Measurements from ENCODE around the gene OSBPL1A. TPM values are rescaled to one million over a fixed set of nuclear protein-coding genes. Genes with fewer than 3 reads are reported as not detected.

OSBPL1A gene
- total RNA-seq, 2 experiments from 2014 or later, result 2.9 to 3.4 TPM

- CTCF ChIA-PET, result interaction anchor here (1.5 kb wide), 1 partner anchor 19 kb away, joined by 3 read pairs; no protein-coding TSS in a partner anchor
- Mint-ChIP-seq H3K4me1 (no peaks in the 10 kb centered on the region), H3K9me3 (ENCODE audit: low read depth) (no peaks in the 10 kb centered on the region), H3K4me3 (no peak overlapping the region), H3K36me3 (ENCODE audit: low read depth) (no peaks in the 10 kb centered on the region), H3K27me3 (peaks cover 2% of the 10 kb centered on the region), H3K27ac (no peak overlapping the region)
- DNase-seq (no peak), ATAC-seq (no peak)
- POLR2A ChIA-PET, result no interaction called here
- intact Hi-C loops (cut with DNase I, micrococcal nuclease), result no loop called here
Observed at GRCh38 chr18:24196764-24197163, 200.9 kb downstream of the OSBPL1A start.

GRCh38 chr18:24195296-24196053 lies 202.1 kb downstream of the OSBPL1A start:
- Mint-ChIP-seq H3K4me3 (no peak overlapping the region), H3K27ac (no peak overlapping the region), H3K36me3 (ENCODE audit: low read depth) (no peaks in the 10 kb centered on the region), H3K4me1 (no peaks in the 10 kb centered on the region), H3K9me3 (ENCODE audit: low read depth) (no peaks in the 10 kb centered on the region), H3K27me3 (peaks cover 2% of the 10 kb centered on the region)
- intact Hi-C loops (cut with DNase I, micrococcal nuclease), result no loop called here
- CTCF ChIA-PET, result interaction anchor here (0.6 kb wide), 1 partner anchor 1236 kb away, joined by 3 read pairs; no protein-coding TSS in a partner anchor
- POLR2A ChIA-PET, result no interaction called here
- DNase-seq (no peak), ATAC-seq (no peak)

GRCh38 chr18:24190590-24190989 lies 207.0 kb downstream of the OSBPL1A start:
- no peaks in the 10 kb centered on the region for H3K4me1 Mint-ChIP-seq
- H3K9me3 Mint-ChIP-seq (ENCODE audit: low read depth), result no peaks in the 10 kb centered on the region
- POLR2A ChIA-PET, result interaction anchor here (0.7 kb wide), 1 partner anchor 331 kb away, joined by 3 read pairs; no protein-coding TSS in a partner anchor
- no peak for DNase-seq
- ATAC-seq, result no peak
- CTCF ChIA-PET, result interaction anchor here (5.9 kb wide), 1 partner anchor 13 kb away, joined by 40 read pairs; no protein-coding TSS in a partner anchor
- H3K27ac Mint-ChIP-seq, result no peak overlapping the region
- intact Hi-C loops (cut with DNase I, micrococcal nuclease), result no loop called here
- peaks cover 5% of the 10 kb centered on the region for H3K27me3 Mint-ChIP-seq
- no peak overlapping the region for H3K4me3 Mint-ChIP-seq
- no peaks in the 10 kb centered on the region for H3K36me3 Mint-ChIP-seq (ENCODE audit: low read depth)

- Mint-ChIP-seq H3K9me3 (ENCODE audit: low read depth) (no peaks in the 10 kb centered on the region), H3K36me3 (ENCODE audit: low read depth) (no peaks in the 10 kb centered on the region), H3K4me1 (no peaks in the 10 kb centered on the region), H3K27me3 (peaks cover 7% of the 10 kb centered on the region), H3K4me3 (no peak overlapping the region), H3K27ac (no peak overlapping the region)
- intact Hi-C loops (cut with DNase I, micrococcal nuclease), result no loop called here
- CTCF ChIA-PET, result interaction anchor here (0.6 to 5.9 kb wide), 3 partner anchors 12 to 1836 kb away, joined by 4 to 40 read pairs (median 5); no protein-coding TSS in a partner anchor
- ATAC-seq (no peak), DNase-seq (no peak)
- POLR2A ChIA-PET, result no interaction called here
Observed at GRCh38 chr18:24189664-24190346, 207.8 kb downstream of the OSBPL1A start.

GRCh38 chr18:24189007-24189528 lies 208.6 kb downstream of the OSBPL1A start:
- ATAC-seq (no peak), DNase-seq (no peak)
- Mint-ChIP-seq H3K4me1 (no peaks in the 10 kb centered on the region), H3K27ac (no peak overlapping the region), H3K9me3 (ENCODE audit: low read depth) (no peaks in the 10 kb centered on the region), H3K4me3 (no peak overlapping the region), H3K27me3 (peaks cover 7% of the 10 kb centered on the region), H3K36me3 (ENCODE audit: low read depth) (no peaks in the 10 kb centered on the region)
- ChIA-PET POLR2A (no interaction called here), CTCF (interaction anchor here (0.6 to 5.9 kb wide), 4 partner anchors 12 to 1837 kb away, joined by 3 to 40 read pairs (median 4); no protein-coding TSS in a partner anchor)
- intact Hi-C loops (cut with DNase I, micrococcal nuclease), result no loop called here

GRCh38 chr18:24188120-24188519 lies 209.5 kb downstream of the OSBPL1A start:
- intact Hi-C loops (cut with DNase I, micrococcal nuclease), result no loop called here

GRCh38 chr18:24187689-24188088 lies 209.9 kb downstream of the OSBPL1A start:
- no peaks in the 10 kb centered on the region for H3K9me3 Mint-ChIP-seq (ENCODE audit: low read depth)
- H3K4me3 Mint-ChIP-seq, result no peak overlapping the region
- H3K4me1 Mint-ChIP-seq, result no peaks in the 10 kb centered on the region
- no peaks in the 10 kb centered on the region for H3K36me3 Mint-ChIP-seq (ENCODE audit: low read depth)
- ATAC-seq (no peak), DNase-seq (no peak)
- intact Hi-C loops (cut with DNase I, micrococcal nuclease), result no loop called here
- ChIA-PET CTCF (interaction anchor here (0.6 to 5.9 kb wide), 5 partner anchors 10 to 539 kb away, joined by 3 to 40 read pairs (median 3); no protein-coding TSS in a partner anchor), POLR2A (no interaction called here)
- no peak overlapping the region for H3K27ac Mint-ChIP-seq
- H3K27me3 Mint-ChIP-seq, result peaks cover 7% of the 10 kb centered on the region

More at GRCh38 chr18:24188120-24188519, 209.5 kb downstream of the OSBPL1A start:
- Mint-ChIP-seq H3K27ac (no peak overlapping the region), H3K36me3 (ENCODE audit: low read depth) (no peaks in the 10 kb centered on the region), H3K4me3 (no peak overlapping the region), H3K4me1 (no peaks in the 10 kb centered on the region), H3K27me3 (peaks cover 7% of the 10 kb centered on the region), H3K9me3 (ENCODE audit: low read depth) (no peaks in the 10 kb centered on the region)
- ChIA-PET POLR2A (no interaction called here), CTCF (interaction anchor here (0.6 to 5.9 kb wide), 5 partner anchors 11 to 539 kb away, joined by 3 to 40 read pairs (median 3); no protein-coding TSS in a partner anchor)
- no peak for DNase-seq
- ATAC-seq, result no peak

- ATAC-seq (no peak), DNase-seq (no peak)
- POLR2A ChIA-PET, result no interaction called here
- Mint-ChIP-seq H3K4me1 (no peaks in the 10 kb centered on the region), H3K36me3 (ENCODE audit: low read depth) (no peaks in the 10 kb centered on the region), H3K4me3 (no peak overlapping the region), H3K9me3 (ENCODE audit: low read depth) (no peaks in the 10 kb centered on the region), H3K27me3 (peaks cover 5% of the 10 kb centered on the region), H3K27ac (no peak overlapping the region)
- CTCF ChIA-PET, result interaction anchor here (1.0 to 5.9 kb wide), 3 partner anchors 10 to 302 kb away, joined by 3 to 40 read pairs (median 4); no protein-coding TSS in a partner anchor
- intact Hi-C loops (cut with DNase I, micrococcal nuclease), result no loop called here
Observed at GRCh38 chr18:24187049-24187448, 210.6 kb downstream of the OSBPL1A start.

GRCh38 chr18:24185805-24186204 lies 211.8 kb downstream of the OSBPL1A start:
- DNase-seq (no peak), ATAC-seq (no peak)
- Mint-ChIP-seq H3K27ac (no peak overlapping the region), H3K4me3 (no peak overlapping the region), H3K9me3 (ENCODE audit: low read depth) (no peaks in the 10 kb centered on the region), H3K36me3 (ENCODE audit: low read depth) (no peaks in the 10 kb centered on the region), H3K4me1 (peaks cover 2% of the 10 kb centered on the region), H3K27me3 (peaks cover 5% of the 10 kb centered on the region)
- intact Hi-C loops (cut with DNase I, micrococcal nuclease), result no loop called here
- ChIA-PET POLR2A (interaction anchor here (0.7 kb wide), 1 partner anchor 382 kb away, joined by 3 read pairs; no protein-coding TSS in a partner anchor), CTCF (no interaction called here)

GRCh38 chr18:24181806-24182205 lies 215.8 kb downstream of the OSBPL1A start:
- POLR2A ChIA-PET, result interaction anchor here (0.6 kb wide), 1 partner anchor 304 kb away, joined by 5 read pairs; no protein-coding TSS in a partner anchor
- no peak for ATAC-seq

GRCh38 chr18:24180048-24180447 lies 217.6 kb downstream of the OSBPL1A start:
- peaks cover 2% of the 10 kb centered on the region for H3K27me3 Mint-ChIP-seq
- DNase-seq, result no peak
- ChIA-PET CTCF (interaction anchor here (4.8 to 6.0 kb wide), 2 partner anchors 9 to 309 kb away, joined by 40 to 76 read pairs; no protein-coding TSS in a partner anchor), POLR2A (no interaction called here)
- H3K4me1 Mint-ChIP-seq, result peaks cover 2% of the 10 kb centered on the region
- H3K36me3 Mint-ChIP-seq (ENCODE audit: low read depth), result no peaks in the 10 kb centered on the region
- H3K4me3 Mint-ChIP-seq, result no peak overlapping the region
- intact Hi-C loops (cut with DNase I, micrococcal nuclease), result no loop called here
- no peak overlapping the region for H3K27ac Mint-ChIP-seq
- no peaks in the 10 kb centered on the region for H3K9me3 Mint-ChIP-seq (ENCODE audit: low read depth)
- ATAC-seq, result no peak

More at GRCh38 chr18:24181806-24182205, 215.8 kb downstream of the OSBPL1A start:
- CTCF ChIA-PET, result interaction anchor here (0.7 to 1.6 kb wide), 3 partner anchors 24 to 231 kb away, joined by 3 to 6 read pairs (median 3); no protein-coding TSS in a partner anchor
- peaks cover 2% of the 10 kb centered on the region for H3K4me1 Mint-ChIP-seq
- no peaks in the 10 kb centered on the region for H3K36me3 Mint-ChIP-seq (ENCODE audit: low read depth)
- H3K27ac Mint-ChIP-seq, result no peak overlapping the region
- no peaks in the 10 kb centered on the region for H3K9me3 Mint-ChIP-seq (ENCODE audit: low read depth)
- H3K4me3 Mint-ChIP-seq, result no peak overlapping the region
- intact Hi-C loops (cut with DNase I, micrococcal nuclease), result no loop called here
- peaks cover 2% of the 10 kb centered on the region for H3K27me3 Mint-ChIP-seq
- no peak for DNase-seq
